Activated naive CD4-positive, alpha-beta T cell treated with Interleukin-2 at 50 U/mL for 16 hours (primary cell): Measurements from ENCODE around the gene ZRANB2.

ENCODE experiments used
- DNase-seq: peaks from one replicate; pipeline ENCODE4 v3.0.0-alpha.2; 2020

The ZRANB2 gene

DNA sequence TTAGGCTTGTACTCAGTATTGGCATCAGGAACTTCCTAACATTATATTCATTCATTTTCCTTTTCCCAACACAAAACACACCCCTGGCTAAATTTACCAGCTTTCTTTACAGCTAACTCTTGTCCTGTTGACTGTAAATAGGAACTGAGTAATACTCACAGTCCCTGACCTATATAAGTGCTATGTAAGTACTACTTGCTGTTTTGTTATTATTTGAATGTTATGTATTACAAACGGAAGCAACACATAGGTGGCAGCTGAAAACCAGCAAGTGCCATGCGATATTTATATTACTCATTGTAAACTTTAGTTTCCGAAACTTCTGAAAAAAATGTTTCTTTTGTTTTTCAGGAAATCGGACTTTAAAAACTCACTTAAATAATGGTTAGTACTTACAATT lies 54.7 kb downstream of the ZRANB2 start:
- no peak for DNase-seq

DNA sequence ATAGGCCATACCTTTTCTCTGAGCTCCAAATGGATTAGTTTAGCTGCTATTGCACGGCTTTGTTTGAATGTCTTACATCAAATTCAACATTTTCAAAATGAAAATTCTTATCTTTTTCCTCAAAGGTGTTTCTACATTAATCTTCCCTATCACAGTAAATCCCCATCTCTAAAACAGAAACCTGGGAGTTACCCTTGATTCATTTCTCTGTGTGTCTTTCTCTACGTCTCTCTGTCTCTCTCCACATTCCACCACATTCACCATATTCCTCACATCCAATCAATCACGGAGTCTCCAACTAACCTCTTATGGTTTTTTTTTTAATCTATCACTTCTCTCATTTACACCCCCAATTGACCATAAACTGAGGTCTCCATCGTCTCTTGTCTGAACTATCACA lies 57.3 kb downstream of the ZRANB2 start:
- no peak for DNase-seq

DNA sequence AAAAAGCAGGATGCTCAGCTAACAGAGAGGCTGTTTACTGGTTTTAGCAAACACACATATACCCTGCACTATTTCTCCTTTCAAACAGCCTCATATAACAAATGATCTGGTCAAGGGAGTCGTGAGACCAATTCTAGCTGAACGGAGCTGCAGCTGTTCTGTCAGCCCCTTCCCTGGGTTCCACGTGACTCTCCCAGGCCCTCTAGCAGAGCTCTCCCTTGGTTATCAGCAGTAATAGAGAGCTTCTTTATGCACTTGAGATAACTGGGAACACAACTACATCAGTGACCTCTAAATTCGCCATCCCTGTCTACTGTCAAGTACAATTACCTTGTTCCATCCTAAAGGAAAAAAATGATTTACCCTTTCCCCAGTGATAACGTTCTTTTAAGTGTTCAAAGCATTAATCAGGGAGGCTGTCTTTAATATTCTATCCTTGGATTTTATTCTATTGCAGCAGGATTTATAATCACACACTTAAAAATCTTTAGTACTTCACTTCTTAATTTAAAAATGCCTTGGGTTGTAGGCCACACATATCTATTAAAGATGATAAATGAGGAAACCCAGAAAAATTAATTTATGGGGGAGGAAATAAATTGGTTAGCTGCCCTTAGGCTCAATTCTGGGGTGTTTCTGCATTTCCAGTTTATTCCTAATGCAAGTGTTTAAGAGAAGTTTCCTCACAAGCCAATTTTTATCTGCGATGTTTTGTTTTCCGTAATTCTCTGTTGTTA lies 61.4 kb downstream of the ZRANB2 start:
- DNase-seq = no peak

DNA sequence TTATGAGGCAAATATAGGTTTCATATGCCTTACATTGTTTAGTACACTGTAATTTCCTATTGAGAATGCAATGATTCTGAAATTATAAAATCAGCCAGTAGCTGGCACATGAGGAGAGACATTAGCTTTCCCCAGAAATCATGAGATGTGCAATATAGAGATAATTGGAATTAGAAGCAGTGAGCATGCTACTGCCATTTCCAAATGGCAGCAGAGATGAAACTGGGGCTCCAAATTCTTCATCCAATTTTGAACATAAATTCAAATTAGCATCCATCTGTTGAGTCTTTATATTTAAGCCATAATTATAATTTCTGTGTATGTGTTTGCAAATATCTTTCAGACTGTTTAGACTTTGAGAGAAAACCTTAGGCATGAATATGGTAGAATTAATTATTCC lies 62.0 kb downstream of the ZRANB2 start:
- no peak for DNase-seq

DNA sequence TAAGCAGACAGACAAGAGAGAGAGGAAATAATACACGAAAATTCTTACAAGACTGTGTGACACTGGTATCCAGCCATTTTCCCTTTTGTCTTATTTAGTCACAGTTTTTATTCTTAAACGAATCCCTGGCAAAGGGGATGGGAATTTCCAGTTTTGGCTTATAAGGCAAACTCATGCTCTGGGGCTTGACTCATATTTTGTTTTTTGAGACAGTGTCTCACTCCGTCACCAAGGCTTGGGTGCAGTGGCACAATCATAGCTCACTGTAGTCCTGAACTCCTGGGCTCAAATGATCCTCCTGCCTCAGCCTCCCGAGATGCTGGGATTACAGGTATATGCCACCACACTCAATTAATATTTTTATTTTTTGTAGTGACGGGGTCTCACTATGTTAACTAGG lies 65.1 kb downstream of the ZRANB2 start:
- DNase-seq = no peak

DNA sequence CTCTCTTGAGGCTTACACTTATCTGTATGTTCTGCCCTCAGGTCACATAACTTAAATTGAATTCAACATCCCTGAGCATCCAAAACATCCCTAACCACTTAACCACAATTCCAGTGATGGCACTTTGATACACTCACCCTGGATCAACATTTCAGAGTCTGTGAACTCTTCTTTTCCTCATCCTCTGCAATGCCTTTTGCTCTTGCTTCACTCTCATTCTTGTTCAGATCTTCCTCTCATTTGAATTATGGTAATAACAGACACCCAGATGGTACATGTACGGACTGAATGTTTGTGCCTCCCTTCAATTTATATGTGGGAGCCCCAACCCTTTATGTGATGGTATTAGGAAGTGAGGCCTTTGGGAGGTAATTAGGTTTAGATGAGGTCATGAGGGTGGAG lies 66.7 kb downstream of the ZRANB2 start:
- DNase-seq = no peak
